GM12878 (cell line): ENCODE data around the gene PITPNC1. TPM values are rescaled to one million over a fixed set of nuclear protein-coding genes. Genes with fewer than 3 reads are reported as not detected.

Experiments
- ATAC-seq: fragments of 200-7000 bp; cut with Tn5 transposase; 3 replicates; pipeline ENCODE4 v1.9.1; 2020; ENCODE audit warnings: mild to moderate bottlenecking, moderate library complexity
- BruUV-seq: library from RNA; stranded (reverse); fragments of 400-500 nt; replicated peaks from 2 replicates; lab custom pipeline; 2021; lab: Mats Ljungman, UMichigan
- CTCF ChIA-PET: fragments of 300-600 bp; sonication (Branson Sonifier 250); formaldehyde crosslinking; extraction: SDS; loops from one replicate; lab custom pipeline; 2021; ENCODE audit warnings: inconsistent platforms; lab: Yijun Ruan, JAX
- POLR2A ChIA-PET: fragments of 350-600 bp; formaldehyde crosslinking; extraction: SDS; loops from one replicate; lab custom pipeline; 2021; ENCODE audit warnings: inconsistent platforms; lab: Charles Lee
- RAD21 ChIA-PET: fragments of 300-600 bp; sonication (Branson Sonifier 250); formaldehyde crosslinking; loops from one replicate; lab custom pipeline; 2023; ENCODE audit warnings: antibody characterized with exemption; ENCODE audit not compliant: unreplicated experiment; lab: Charles Lee
- SMC1A ChIA-PET: fragments of 300-600 bp; sonication (Branson Sonifier 250); formaldehyde crosslinking; loops from one replicate; lab custom pipeline; 2023; ENCODE audit not compliant: unreplicated experiment, uncharacterized antibody; lab: Charles Lee
- DNase-seq: peaks from one replicate; pipeline ENCODE4 v3.0.0-alpha.2; 2011; ENCODE audit warnings: low read depth, low spot score
- FAIRE-seq: peaks from 3 replicates; lab custom pipeline; 2011; peaks lifted over from hg19 to GRCh38; lab: Jason Lieb, UNC
- H2AFZ ChIP-seq: 2 replicates; pipeline ENCODE4 v1.6.0; 2011; ENCODE audit warnings: low read depth, low read length, control low read depth; ENCODE audit not compliant: control insufficient read depth
- H3K27ac ChIP-seq: 2 replicates; pipeline ENCODE4 v1.5.1; 2011; ENCODE audit warnings: control low read depth; ENCODE audit not compliant: control insufficient read depth, insufficient read depth
- H3K27me3 ChIP-seq, 2 experiments: replicated peaks in 1 of 2; 2 replicates each; pipeline versions ENCODE4 v1.6.0 to v1.6.1; 2011; ENCODE audit warnings: low read length in 1 of 2; ENCODE audit not compliant: control insufficient read depth in 2 of 2, insufficient read depth in 2 of 2
- H3K36me3 ChIP-seq, 2 experiments: 2 replicates each; pipeline ENCODE4 v1.5.1; 2011; ENCODE audit warnings: low read length in 1 of 2; ENCODE audit not compliant: control insufficient read depth in 2 of 2, insufficient read depth in 2 of 2
- H3K4me1 ChIP-seq: 2 replicates; pipeline ENCODE4 v1.6.1; 2011; ENCODE audit warnings: mild to moderate bottlenecking, low read length, moderate library complexity, mixed read lengths; ENCODE audit not compliant: control insufficient read depth, insufficient read depth
- H3K4me2 ChIP-seq: 2 replicates; pipeline ENCODE4 v1.6.0; 2011; ENCODE audit warnings: control low read depth; ENCODE audit not compliant: control insufficient read depth, insufficient read depth
- H3K4me3 ChIP-seq: fragments of 200-600 bp; sonication (generic); 2 replicates; pipeline ENCODE4 v1.5.1; 2016
- H3K79me2 ChIP-seq: 2 replicates; pipeline ENCODE4 v1.6.0; 2011; ENCODE audit warnings: low read length; ENCODE audit not compliant: control insufficient read depth, insufficient read depth
- H3K9ac ChIP-seq: 2 replicates; pipeline ENCODE4 v1.8.0; 2011; ENCODE audit warnings: low read length, control low read depth, mixed read lengths; ENCODE audit not compliant: control insufficient read depth, insufficient read depth
- H3K9me3 ChIP-seq: replicated peaks from 3 replicates; pipeline ENCODE4 v1.5.1; 2011; ENCODE audit warnings: mild to moderate bottlenecking, low read length; ENCODE audit not compliant: control insufficient read depth, insufficient read depth
- H4K20me1 ChIP-seq: 2 replicates; pipeline ENCODE4 v1.6.0; 2011; ENCODE audit not compliant: control insufficient read depth, insufficient read depth
- EZH2 ChIP-seq: IDR thresholded peaks from 2 replicates; pipeline ENCODE4 v1.6.1; 2012; ENCODE audit warnings: low read depth, mild to moderate bottlenecking, control low read depth, inconsistent platforms, low read length, borderline replicate concordance; ENCODE audit not compliant: control insufficient read depth
- HDAC2 ChIP-seq: fragments of 200-600 bp; sonication (generic); IDR thresholded peaks from 2 replicates; pipeline ENCODE4 v1.6.1; 2017
- KAT2A ChIP-seq: conservative IDR thresholded peaks from 2 replicates; pipeline ENCODE4 v1.6.1; 2011; ENCODE audit warnings: low read depth, low read length; ENCODE audit not compliant: control insufficient read depth
- KDM1A ChIP-seq: fragments of 200-600 bp; sonication (generic); IDR thresholded peaks from 2 replicates; pipeline ENCODE4 v1.6.1; 2016; ENCODE audit warnings: borderline replicate concordance
- MTA2 ChIP-seq: fragments of 450-650 bp; IDR thresholded peaks from 2 replicates; pipeline ENCODE4 v1.6.1; 2016; ENCODE audit warnings: low read depth, mild to moderate bottlenecking, moderate library complexity
- NFXL1 ChIP-seq: fragments of 450-650 bp; IDR thresholded peaks from 2 replicates; pipeline ENCODE4 v1.6.1; 2017; ENCODE audit warnings: antibody characterized with exemption, mild to moderate bottlenecking, borderline replicate concordance
- NR2F1 ChIP-seq: fragments of 450-650 bp; conservative IDR thresholded peaks from 2 replicates; pipeline ENCODE4 v1.6.1; 2017; ENCODE audit warnings: mild to moderate bottlenecking
- RBBP5 ChIP-seq: fragments of 200-600 bp; sonication (generic); conservative IDR thresholded peaks from 2 replicates; pipeline ENCODE4 v1.6.1; 2016
- SREBF1 ChIP-seq: IDR thresholded peaks from 2 replicates; pipeline ENCODE4 v1.6.1; 2012; ENCODE audit warnings: mild to moderate bottlenecking, low read length
- ZNF207 ChIP-seq: fragments of 450-650 bp; IDR thresholded peaks from 2 replicates; pipeline ENCODE4 v1.6.1; 2014; ENCODE audit warnings: antibody characterized with exemption, mild to moderate bottlenecking, borderline replicate concordance
- ZNF274 ChIP-seq: IDR thresholded peaks from one replicate; pipeline ENCODE4 v1.8.0; 2011; ENCODE audit not compliant: insufficient read length, insufficient read depth
- WGBS: methylation state at CpG from one replicate; pipeline ENCODE4 v1.1.6; 2016; ENCODE audit warnings: low lambda C conversion rate; ENCODE audit not compliant: insufficient replicate concordance, insufficient coverage; ENCODE audit errors: missing lambda C conversion rate; 5-methylcytosine and 5-hydroxymethylcytosine counted together
- in situ Hi-C: fragments of 300-500 bp; cut with MboI; formaldehyde crosslinking; loops from 9 replicates; pipeline ENCODE4 v1.14.3; 2018; ENCODE audit warnings: mixed read lengths
- intact Hi-C: fragments of 100-400 bp; cut with micrococcal nuclease; formaldehyde crosslinking; loops from one replicate; pipeline ENCODE4 v1.14.2; 2022; ENCODE audit not compliant: unreplicated experiment
- polyA plus RNA-seq, 11 experiments: library from polyadenylated mRNA; depleted of rRNA in 4 of 11; unstranded in 6 of 11; stranded (reverse) in 5 of 11; fragments of >200 nt; fragmentation: Nextera tagmentation in 4 of 11; fragmentation: Illumina TruSeq in 1 of 11; extraction: Ambion mirVana in 4 of 11; extraction: Trizol in 1 of 11; gene quantifications; 1 replicate in 1 of 11; 2 replicates in 10 of 11; pipeline versions ENCODE4 v1.2.1 to v1.2.3, GENCODE V29; 2011 to 2016; ENCODE audit warnings: inconsistent platforms in 2 of 11, missing spikeins in 2 of 11, low read depth in 1 of 11
- total RNA-seq, 4 experiments: library from RNA; depleted of rRNA in 3 of 4; stranded (reverse); fragments of >200 nt in 3 of 4; fragmentation: Illumina TruSeq in 1 of 4; extraction: Trizol in 1 of 4; gene quantifications; 2 replicates each; pipeline versions ENCODE4 v1.2.1 to v1.2.3, GENCODE V29; 2013 to 2021
- TF ChIP-seq, protein P1 (sequence below): fragments of 150-350 bp; IDR thresholded peaks from 2 replicates; pipeline ENCODE4 v1.6.1; 2016; ENCODE audit warnings: low read depth, low read length
- TF ChIP-seq, protein P2 (sequence below): IDR thresholded peaks from 2 replicates; pipeline ENCODE4 v1.6.1; 2012; ENCODE audit warnings: low read depth, low read length, improper control_type of control experiment
- TF ChIP-seq, protein P3 (sequence below): fragments of 150-350 bp; IDR thresholded peaks from 2 replicates; pipeline ENCODE4 v1.6.1; 2014; ENCODE audit warnings: mild to moderate bottlenecking, low read depth, low read length
- TF ChIP-seq, protein P4 (sequence below): fragments of 450-650 bp; IDR thresholded peaks from 2 replicates; pipeline ENCODE4 v1.6.1; 2014; ENCODE audit warnings: mild to moderate bottlenecking

The PITPNC1 gene
- total and polyA plus RNA-seq, 10 of the 15 experiments (the other 5 are each of a cell fraction or from before 2014, with no cell fraction given): 12.2 to 62.4 (median 47.3) TPM

DNA sequence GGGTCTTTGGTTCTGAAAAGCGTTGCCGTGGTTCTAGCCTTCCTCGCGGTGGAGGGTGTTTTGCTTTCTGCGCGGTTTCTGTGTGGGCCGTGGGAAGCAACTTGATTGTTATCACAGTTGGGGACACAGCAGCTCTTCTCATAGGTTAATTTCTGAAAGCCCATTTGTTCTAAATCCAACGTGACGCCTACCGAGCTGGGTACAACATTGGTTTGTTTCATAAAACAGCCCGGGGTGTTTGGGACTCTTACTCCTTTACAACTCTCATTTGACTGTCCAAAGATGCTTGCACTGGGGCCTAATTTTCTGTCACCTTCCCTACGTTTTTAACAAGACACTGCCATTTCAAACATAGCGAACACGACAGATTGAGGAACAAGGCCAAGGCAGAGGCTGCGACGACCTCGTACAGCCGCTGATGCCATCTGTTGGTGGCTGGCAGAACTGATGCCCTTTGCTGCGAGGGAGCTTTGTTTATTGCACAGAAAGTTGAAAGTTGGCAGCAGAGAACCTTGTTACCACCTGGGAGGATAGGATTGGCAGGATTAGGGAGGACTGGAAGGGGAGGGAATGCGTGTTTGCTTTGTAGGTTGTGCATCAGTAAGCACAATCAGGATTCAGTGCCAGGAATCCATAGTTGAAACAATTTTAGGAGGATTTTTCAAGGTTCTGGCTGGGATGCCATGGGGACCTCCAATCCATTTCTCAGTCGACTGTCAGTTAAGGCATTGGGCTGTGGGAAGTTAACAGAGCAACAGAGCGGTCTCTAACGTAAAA, 98.3 kb downstream of the PITPNC1 start:
- DNase-seq: peak; percentile 53
- BruUV-seq: no TSS peak
- ChIA-PET CTCF (interaction anchor here (0.6 to 7.8 kb wide), 48 partner anchors 8 to 402 kb away, joined by 3 to 291 read pairs (median 4); partner anchors contain the start of gene PITPNC1), RAD21 (interaction anchor here (0.6 to 3.3 kb wide), 18 partner anchors 9 to 215 kb away, joined by 3 to 74 read pairs (median 3); partner anchors contain the start of gene PITPNC1), POLR2A (interaction anchor here (1.0 to 1.5 kb wide), 3 partner anchors 13 to 96 kb away, joined by 3 to 5 read pairs (median 4); no protein-coding TSS in a partner anchor), SMC1A (interaction anchor here (0.7 to 8.7 kb wide), 32 partner anchors 8 to 761 kb away, joined by 3 to 100 read pairs (median 4); partner anchors contain the start of gene PITPNC1)
- Histone ChIP-seq H3K4me3 (no peak overlapping the region; the same call in 1 of the 2 replicates), H3K79me2 (peaks cover 38% of the 10 kb centered on the region), H3K4me2 (peak overlapping the region; percentile 45), H3K4me1 (peaks cover 21% of the 10 kb centered on the region), H3K36me3 (no peaks in the 10 kb centered on the region), H2AFZ (peak overlapping the region; percentile 28), H3K9ac (peak overlapping the region; percentile 17; the same call in 1 of the 2 replicates), H4K20me1 (no peaks in the 10 kb centered on the region), H3K9me3 (peaks cover 1% of the 10 kb centered on the region; the same call in 2 of the 3 replicates), H3K27ac (peak overlapping the region; percentile 36), H3K27me3 (no peaks in the 10 kb centered on the region)
- in situ Hi-C loops (no loop called here), intact Hi-C loops (loop anchor here (1.0 kb wide), 3 partner anchors 97 to 128 kb away; no protein-coding TSS in a partner anchor)
- FAIRE-seq: peak; percentile 95
- 10% methylated on average over 23 of the region's 23 CpGs for WGBS
- peak; percentile 98 for ATAC-seq
- TF ChIP-seq NFXL1 (no peak), ZNF274 (no peak), RBBP5 (no peak), HDAC2 (no peak), KDM1A (no peak), EZH2 (no peak), NR2F1 (no peak), SREBF1 (no peak), ZNF207 (no peak), MTA2 (0 out of 2 replicates have a peak, but pooled peaks have one; percentile 17), KAT2A (no peak)
- TF ChIP-seq, protein P1, sequence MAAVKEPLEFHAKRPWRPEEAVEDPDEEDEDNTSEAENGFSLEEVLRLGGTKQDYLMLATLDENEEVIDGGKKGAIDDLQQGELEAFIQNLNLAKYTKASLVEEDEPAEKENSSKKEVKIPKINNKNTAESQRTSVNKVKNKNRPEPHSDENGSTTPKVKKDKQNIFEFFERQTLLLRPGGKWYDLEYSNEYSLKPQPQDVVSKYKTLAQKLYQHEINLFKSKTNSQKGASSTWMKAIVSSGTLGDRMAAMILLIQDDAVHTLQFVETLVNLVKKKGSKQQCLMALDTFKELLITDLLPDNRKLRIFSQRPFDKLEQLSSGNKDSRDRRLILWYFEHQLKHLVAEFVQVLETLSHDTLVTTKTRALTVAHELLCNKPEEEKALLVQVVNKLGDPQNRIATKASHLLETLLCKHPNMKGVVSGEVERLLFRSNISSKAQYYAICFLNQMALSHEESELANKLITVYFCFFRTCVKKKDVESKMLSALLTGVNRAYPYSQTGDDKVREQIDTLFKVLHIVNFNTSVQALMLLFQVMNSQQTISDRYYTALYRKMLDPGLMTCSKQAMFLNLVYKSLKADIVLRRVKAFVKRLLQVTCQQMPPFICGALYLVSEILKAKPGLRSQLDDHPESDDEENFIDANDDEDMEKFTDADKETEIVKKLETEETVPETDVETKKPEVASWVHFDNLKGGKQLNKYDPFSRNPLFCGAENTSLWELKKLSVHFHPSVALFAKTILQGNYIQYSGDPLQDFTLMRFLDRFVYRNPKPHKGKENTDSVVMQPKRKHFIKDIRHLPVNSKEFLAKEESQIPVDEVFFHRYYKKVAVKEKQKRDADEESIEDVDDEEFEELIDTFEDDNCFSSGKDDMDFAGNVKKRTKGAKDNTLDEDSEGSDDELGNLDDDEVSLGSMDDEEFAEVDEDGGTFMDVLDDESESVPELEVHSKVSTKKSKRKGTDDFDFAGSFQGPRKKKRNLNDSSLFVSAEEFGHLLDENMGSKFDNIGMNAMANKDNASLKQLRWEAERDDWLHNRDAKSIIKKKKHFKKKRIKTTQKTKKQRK: no peak
- TF ChIP-seq, protein P2, sequence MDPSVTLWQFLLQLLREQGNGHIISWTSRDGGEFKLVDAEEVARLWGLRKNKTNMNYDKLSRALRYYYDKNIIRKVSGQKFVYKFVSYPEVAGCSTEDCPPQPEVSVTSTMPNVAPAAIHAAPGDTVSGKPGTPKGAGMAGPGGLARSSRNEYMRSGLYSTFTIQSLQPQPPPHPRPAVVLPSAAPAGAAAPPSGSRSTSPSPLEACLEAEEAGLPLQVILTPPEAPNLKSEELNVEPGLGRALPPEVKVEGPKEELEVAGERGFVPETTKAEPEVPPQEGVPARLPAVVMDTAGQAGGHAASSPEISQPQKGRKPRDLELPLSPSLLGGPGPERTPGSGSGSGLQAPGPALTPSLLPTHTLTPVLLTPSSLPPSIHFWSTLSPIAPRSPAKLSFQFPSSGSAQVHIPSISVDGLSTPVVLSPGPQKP: no peak
- TF ChIP-seq, protein P3, sequence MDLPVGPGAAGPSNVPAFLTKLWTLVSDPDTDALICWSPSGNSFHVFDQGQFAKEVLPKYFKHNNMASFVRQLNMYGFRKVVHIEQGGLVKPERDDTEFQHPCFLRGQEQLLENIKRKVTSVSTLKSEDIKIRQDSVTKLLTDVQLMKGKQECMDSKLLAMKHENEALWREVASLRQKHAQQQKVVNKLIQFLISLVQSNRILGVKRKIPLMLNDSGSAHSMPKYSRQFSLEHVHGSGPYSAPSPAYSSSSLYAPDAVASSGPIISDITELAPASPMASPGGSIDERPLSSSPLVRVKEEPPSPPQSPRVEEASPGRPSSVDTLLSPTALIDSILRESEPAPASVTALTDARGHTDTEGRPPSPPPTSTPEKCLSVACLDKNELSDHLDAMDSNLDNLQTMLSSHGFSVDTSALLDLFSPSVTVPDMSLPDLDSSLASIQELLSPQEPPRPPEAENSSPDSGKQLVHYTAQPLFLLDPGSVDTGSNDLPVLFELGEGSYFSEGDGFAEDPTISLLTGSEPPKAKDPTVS: no peak
- TF ChIP-seq, protein P4, sequence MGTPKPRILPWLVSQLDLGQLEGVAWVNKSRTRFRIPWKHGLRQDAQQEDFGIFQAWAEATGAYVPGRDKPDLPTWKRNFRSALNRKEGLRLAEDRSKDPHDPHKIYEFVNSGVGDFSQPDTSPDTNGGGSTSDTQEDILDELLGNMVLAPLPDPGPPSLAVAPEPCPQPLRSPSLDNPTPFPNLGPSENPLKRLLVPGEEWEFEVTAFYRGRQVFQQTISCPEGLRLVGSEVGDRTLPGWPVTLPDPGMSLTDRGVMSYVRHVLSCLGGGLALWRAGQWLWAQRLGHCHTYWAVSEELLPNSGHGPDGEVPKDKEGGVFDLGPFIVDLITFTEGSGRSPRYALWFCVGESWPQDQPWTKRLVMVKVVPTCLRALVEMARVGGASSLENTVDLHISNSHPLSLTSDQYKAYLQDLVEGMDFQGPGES: no peak
